OCI-LY7 (cell line): ENCODE data around the gene GPBP1L1. TPM values are rescaled to one million over a fixed set of nuclear protein-coding genes. Genes with fewer than 3 reads are reported as not detected.

Source experiments
- BruUV-seq: library from RNA; stranded (reverse); fragments of 400-500 nt; replicated peaks from 2 replicates; lab custom pipeline; 2021; lab: Mats Ljungman, UMichigan
- CTCF ChIA-PET: fragments of 300-600 bp; sonication (Branson Sonifier 250); formaldehyde crosslinking; loops from one replicate; lab custom pipeline; 2022; ENCODE audit warnings: antibody characterized with exemption; ENCODE audit not compliant: unreplicated experiment; lab: Charles Lee
- POLR2A ChIA-PET: fragments of 300-600 bp; sonication (Branson Sonifier 250); formaldehyde crosslinking; loops from one replicate; lab custom pipeline; 2022; ENCODE audit warnings: antibody characterized with exemption; lab: Charles Lee
- DNase-seq: peaks from one replicate; pipeline ENCODE4 v3.0.0-alpha.2; 2015; ENCODE audit warnings: low spot score
- H2AFZ ChIP-seq: fragments of 200-600 bp; sonication (generic), shearing (Covaris generic); 2 replicates; pipeline ENCODE4 v1.6.1; 2014; ENCODE audit warnings: mild to moderate bottlenecking, antibody characterized with exemption, low read length, moderate library complexity
- H3K27ac ChIP-seq: fragments of 200-600 bp; sonication (generic); 2 replicates; pipeline ENCODE4 v1.5.1; 2014; ENCODE audit warnings: mixed run types, low read depth, mild to moderate bottlenecking, moderate library complexity, low read length, inconsistent platforms; ENCODE audit not compliant: poor library complexity, severe bottlenecking
- H3K36me3 ChIP-seq: fragments of 200-600 bp; sonication (generic); 2 replicates; pipeline ENCODE4 v1.6.1; 2014; ENCODE audit warnings: mild to moderate bottlenecking, antibody characterized with exemption, low read length, moderate library complexity, mixed read lengths; ENCODE audit not compliant: insufficient read depth
- H3K4me1 ChIP-seq: fragments of 200-600 bp; sonication (generic); 2 replicates; pipeline ENCODE4 v1.5.1; 2014; ENCODE audit warnings: mild to moderate bottlenecking, low read length; ENCODE audit not compliant: insufficient read depth, poor library complexity, severe bottlenecking
- H3K4me2 ChIP-seq: fragments of 200-600 bp; sonication (generic); 2 replicates; pipeline ENCODE4 v1.6.1; 2014; ENCODE audit warnings: mild to moderate bottlenecking, low read length
- H3K4me3 ChIP-seq: fragments of 200-600 bp; sonication (generic); 2 replicates; pipeline ENCODE4 v1.5.1; 2014; ENCODE audit warnings: mild to moderate bottlenecking, low read depth, low read length; ENCODE audit not compliant: poor library complexity, severe bottlenecking
- H3K79me2 ChIP-seq: fragments of 200-600 bp; sonication (generic); 2 replicates; pipeline ENCODE4 v1.6.1; 2016; ENCODE audit warnings: low read depth, mild to moderate bottlenecking, low read length, moderate library complexity, mixed read lengths; ENCODE audit not compliant: insufficient read depth
- H3K9me2 ChIP-seq: fragments of 200-600 bp; sonication (generic); 2 replicates; pipeline ENCODE4 v1.6.1; 2016; ENCODE audit warnings: mild to moderate bottlenecking, low read length, mixed read lengths; ENCODE audit not compliant: insufficient read depth
- H3K9me3 ChIP-seq: fragments of 200-600 bp; sonication (generic); 2 replicates; pipeline ENCODE4 v1.6.1; 2014; ENCODE audit warnings: mild to moderate bottlenecking, mixed run types, low read length, mixed read lengths
- H4K20me1 ChIP-seq: fragments of 200-600 bp; sonication (generic); 2 replicates; pipeline ENCODE4 v1.6.1; 2014; ENCODE audit warnings: mild to moderate bottlenecking, antibody characterized with exemption, low read length, moderate library complexity, mixed read lengths; ENCODE audit not compliant: insufficient read depth
- EZH2phosphoT487 ChIP-seq: fragments of 200-600 bp; sonication (generic); IDR thresholded peaks from 2 replicates; pipeline ENCODE4 v1.6.1; 2018; ENCODE audit warnings: low read depth, borderline replicate concordance, mild to moderate bottlenecking, mixed run types, antibody characterized with exemption, low read length, moderate library complexity, mixed read lengths
- intact Hi-C: fragments of 100-400 bp; cut with micrococcal nuclease; formaldehyde crosslinking; loops from one replicate; pipeline ENCODE4 v1.10.0; 2022; ENCODE audit not compliant: unreplicated experiment
- small RNA-seq: library from RNA; depleted of rRNA; stranded (forward); fragments of <200 nt; gene quantifications from one replicate; pipeline ENCODE3, GENCODE V24; 2014
- total RNA-seq, 2 experiments: library from RNA; depleted of rRNA in 1 of 2; stranded (reverse); fragments of >200 nt in 1 of 2; shearing (Covaris generic) in 1 of 2; gene quantifications; 2 replicates each; pipeline ENCODE4 v1.2.3, GENCODE V29; 2014 to 2022
- TF ChIP-seq, protein P1 (sequence below): fragments of 200-600 bp; sonication (generic); conservative IDR thresholded peaks from 2 replicates; pipeline ENCODE4 v1.5.1; 2014; ENCODE audit warnings: mild to moderate bottlenecking, antibody characterized with exemption, low read length, moderate library complexity, mixed read lengths

The GPBP1L1 gene
- total RNA-seq, 2 experiments from 2014 or later: 89.7 to 130 TPM

- Histone ChIP-seq H3K4me3 (peak overlapping the region; percentile 99), H3K4me1 (peaks cover 54% of the 10 kb centered on the region), H4K20me1 (peaks cover 24% of the 10 kb centered on the region), H3K9me3 (no peaks in the 10 kb centered on the region), H3K9me2 (no peaks in the 10 kb centered on the region), H3K79me2 (peaks cover 44% of the 10 kb centered on the region), H3K36me3 (peaks cover 35% of the 10 kb centered on the region), H3K27ac (peak overlapping the region; percentile 83), H2AFZ (peak overlapping the region; percentile 88; the same call in 1 of the 2 replicates), H3K4me2 (peak overlapping the region; percentile 97)
- TF ChIP-seq, protein P1, sequence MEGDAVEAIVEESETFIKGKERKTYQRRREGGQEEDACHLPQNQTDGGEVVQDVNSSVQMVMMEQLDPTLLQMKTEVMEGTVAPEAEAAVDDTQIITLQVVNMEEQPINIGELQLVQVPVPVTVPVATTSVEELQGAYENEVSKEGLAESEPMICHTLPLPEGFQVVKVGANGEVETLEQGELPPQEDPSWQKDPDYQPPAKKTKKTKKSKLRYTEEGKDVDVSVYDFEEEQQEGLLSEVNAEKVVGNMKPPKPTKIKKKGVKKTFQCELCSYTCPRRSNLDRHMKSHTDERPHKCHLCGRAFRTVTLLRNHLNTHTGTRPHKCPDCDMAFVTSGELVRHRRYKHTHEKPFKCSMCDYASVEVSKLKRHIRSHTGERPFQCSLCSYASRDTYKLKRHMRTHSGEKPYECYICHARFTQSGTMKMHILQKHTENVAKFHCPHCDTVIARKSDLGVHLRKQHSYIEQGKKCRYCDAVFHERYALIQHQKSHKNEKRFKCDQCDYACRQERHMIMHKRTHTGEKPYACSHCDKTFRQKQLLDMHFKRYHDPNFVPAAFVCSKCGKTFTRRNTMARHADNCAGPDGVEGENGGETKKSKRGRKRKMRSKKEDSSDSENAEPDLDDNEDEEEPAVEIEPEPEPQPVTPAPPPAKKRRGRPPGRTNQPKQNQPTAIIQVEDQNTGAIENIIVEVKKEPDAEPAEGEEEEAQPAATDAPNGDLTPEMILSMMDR: no peak
- TF ChIP-seq EZH2phosphoT487: no peak
- no TSS peak for BruUV-seq
- intact Hi-C loops: loop anchor here (1.0 to 5.0 kb wide), 3 partner anchors 62 to 259 kb away; partner anchors contain the start of gene PRDX1
- peak; percentile 98 for DNase-seq
- POLR2A ChIA-PET: interaction anchor here (0.6 to 2.7 kb wide), 17 partner anchors 10 to 774 kb away, joined by 3 to 9 read pairs (median 4); partner anchors contain the start of genes AKR1A1, MMACHC, MUTYH and PRDX1
- CTCF ChIA-PET: interaction anchor here (2.1 kb wide), 1 partner anchor 33 kb away, joined by 4 read pairs; the partner anchor contains the start of gene AKR1A1
Measured at GRCh38 chr1:45583264-45583665, 103.1 kb downstream of the GPBP1L1 start.

Small RNA genes within 50 kb of the gene (small RNA-seq; reads per million reads assigned to genes)
- gene AL355480.1 (not detected), gene AL355480.2 (not detected), gene AL355480.3 (not detected), gene AL355480.4 (not detected)

Other genes starting within 250 kb of the GPBP1L1 start
- 4.9 and 5.0 TPM in 2 replicates for gene TESK2, start 195.4 kb downstream of the GPBP1L1 start, total RNA-seq (2014; rRNA removed; shearing (Covaris generic))
- 6.6 and 9.2 TPM in 2 replicates for gene TESK2, start 195.4 kb downstream of the GPBP1L1 start, total RNA-seq (2022)
- 2.9 and 7.4 TPM in 2 replicates for gene CCDC163, start 186.5 kb downstream of the GPBP1L1 start, total RNA-seq (2014; rRNA removed; shearing (Covaris generic))
- 17.2 and 21.1 TPM in 2 replicates for gene CCDC163, start 186.5 kb downstream of the GPBP1L1 start, total RNA-seq (2022)
- gene MMACHC, start 186.2 kb downstream of the GPBP1L1 start, total RNA-seq (2014; rRNA removed; shearing (Covaris generic)): 7.6 and 8.1 TPM in 2 replicates
- gene MMACHC, start 186.2 kb downstream of the GPBP1L1 start, total RNA-seq (2022): 13.3 and 15.9 TPM in 2 replicates
- 725 and 814 TPM in 2 replicates for gene PRDX1, start 164.6 kb downstream of the GPBP1L1 start, total RNA-seq (2014; rRNA removed; shearing (Covaris generic))
- 851 and 938 TPM in 2 replicates for gene PRDX1, start 164.6 kb downstream of the GPBP1L1 start, total RNA-seq (2022)
- gene AKR1A1, start 135.7 kb downstream of the GPBP1L1 start, total RNA-seq (2014; rRNA removed; shearing (Covaris generic)): 110 and 142 TPM in 2 replicates
- 141 and 152 TPM in 2 replicates for gene AKR1A1, start 135.7 kb downstream of the GPBP1L1 start, total RNA-seq (2022)
- gene NASP, start 102.5 kb downstream of the GPBP1L1 start, total RNA-seq (2014; rRNA removed; shearing (Covaris generic)): 210 and 267 TPM in 2 replicates
- gene NASP, start 102.5 kb downstream of the GPBP1L1 start, total RNA-seq (2022): 373 and 394 TPM in 2 replicates
- gene CCDC17, start 62.5 kb downstream of the GPBP1L1 start, total RNA-seq (2014; rRNA removed; shearing (Covaris generic)): 2.8 and 3.2 TPM in 2 replicates
- 5.0 and 5.6 TPM in 2 replicates for gene CCDC17, start 62.5 kb downstream of the GPBP1L1 start, total RNA-seq (2022)
- 24.7 and 35.8 TPM in 2 replicates for gene TMEM69, start 1.6 kb upstream of the GPBP1L1 start, total RNA-seq (2014; rRNA removed; shearing (Covaris generic))
- 42.2 and 49.1 TPM in 2 replicates for gene TMEM69, start 1.6 kb upstream of the GPBP1L1 start, total RNA-seq (2022)
- 4.6 and 6.3 TPM in 2 replicates for gene IPP, start 64.1 kb upstream of the GPBP1L1 start, total RNA-seq (2014; rRNA removed; shearing (Covaris generic))
- gene IPP, start 64.1 kb upstream of the GPBP1L1 start, total RNA-seq (2022): 13.2 and 17.9 TPM in 2 replicates
- 25.5 and 32.1 TPM in 2 replicates for gene MAST2, start 117.1 kb upstream of the GPBP1L1 start, total RNA-seq (2014; rRNA removed; shearing (Covaris generic))
- gene MAST2, start 117.1 kb upstream of the GPBP1L1 start, total RNA-seq (2022): 59.6 and 67.2 TPM in 2 replicates